Epithelial cell of esophagus (primary cell): ENCODE data around the gene KRT35.
A peak's percentile ranks its signal among the peaks of the same experiment; 100 is the strongest.

Experiments
- DNase-seq: peaks from one replicate; pipeline ENCODE4 v3.0.0; 2010; ENCODE audit warnings: low read depth
- H3K4me3 ChIP-seq: 2 replicates; pipeline ENCODE4 v1.5.1; 2011; ENCODE audit warnings: mild to moderate bottlenecking, low read length, control low read depth
- CTCF ChIP-seq: IDR thresholded peaks from 2 replicates; pipeline ENCODE4 v1.5.1; 2011; ENCODE audit warnings: low read depth, mild to moderate bottlenecking, low read length, control low read depth, inconsistent platforms; ENCODE audit not compliant: insufficient read depth; ENCODE audit errors: missing control alignments

KRT35 gene

GRCh38 chr17:41444640-41445039 lies 36.3 kb downstream of the KRT35 start:
- no peak for TF ChIP-seq CTCF
- H3K4me3 ChIP-seq, result no peak overlapping the region
- no peak for DNase-seq

GRCh38 chr17:41444186-41444585 lies 36.8 kb downstream of the KRT35 start:
- TF ChIP-seq CTCF, result no peak
- H3K4me3 ChIP-seq, result no peak overlapping the region
- DNase-seq, result no peak

- H3K4me3 ChIP-seq, result no peak overlapping the region
- TF ChIP-seq CTCF, result no peak
- DNase-seq, result no peak
Measured at GRCh38 chr17:41442739-41443138, 38.2 kb downstream of the KRT35 start.

- no peak for TF ChIP-seq CTCF
- DNase-seq, result no peak
Measured at GRCh38 chr17:41440531-41441033, 40.4 kb downstream of the KRT35 start, which contains the start of gene KRT38. KRT38 (minus strand) TSS chr17:41440983; CDS start chr17:41440921, 62 bp downstream.

GRCh38 chr17:41439375-41439774 lies 41.6 kb downstream of the KRT35 start:
- no peak overlapping the region for H3K4me3 ChIP-seq
- DNase-seq, result peak; percentile 47
- TF ChIP-seq CTCF, result no peak

More at GRCh38 chr17:41440531-41441033, 40.4 kb downstream of the KRT35 start, which contains the start of gene KRT38:
- H3K4me3 ChIP-seq, result no peak within 1 kb of the TSS

- DNase-seq, result no peak
- no peak for TF ChIP-seq CTCF
- H3K4me3 ChIP-seq, result no peak overlapping the region
Measured at GRCh38 chr17:41437769-41438168, 43.2 kb downstream of the KRT35 start.

- no peak for DNase-seq
- H3K4me3 ChIP-seq, result no peak overlapping the region
- no peak for TF ChIP-seq CTCF
Measured at GRCh38 chr17:41437254-41437653, 43.7 kb downstream of the KRT35 start.
